Activated T-helper 17 cell treated with anti-CD3 and anti-CD28 coated beads, Interleukin-2, amount 50 U/mL, for 72 hours (primary cell): ENCODE measurements around the gene ARF3. TPM values are rescaled to one million over a fixed set of nuclear protein-coding genes. Genes with fewer than 3 reads are reported as not detected.

Source experiments
- ATAC-seq: fragments of 150-1000 bp; cut with Tn5 transposase; replicated peaks from 2 replicates; pipeline ENCODE4 v1.10.0; 2021; ENCODE audit warnings: mild to moderate bottlenecking, moderate library complexity
- H3K27ac Mint-ChIP-seq: one replicate; pipeline ENCODE4 v1.8.0; 2022; ENCODE audit warnings: mixed read lengths
- H3K27me3 Mint-ChIP-seq: one replicate; pipeline ENCODE4 v1.8.0; 2022; ENCODE audit warnings: mixed read lengths
- H3K36me3 Mint-ChIP-seq: one replicate; pipeline ENCODE4 v1.8.0; 2022; ENCODE audit warnings: low read depth, mild to moderate bottlenecking, mixed read lengths
- H3K4me1 Mint-ChIP-seq: one replicate; pipeline ENCODE4 v1.8.0; 2022; ENCODE audit warnings: mixed read lengths
- H3K4me3 Mint-ChIP-seq: one replicate; pipeline ENCODE4 v1.8.0; 2022; ENCODE audit warnings: mild to moderate bottlenecking, mixed read lengths
- H3K9me3 Mint-ChIP-seq: one replicate; pipeline ENCODE4 v1.8.0; 2022; ENCODE audit warnings: mixed read lengths
- total RNA-seq, 2 donors: library from RNA; stranded (reverse); gene quantifications; one replicate each; pipeline ENCODE4 v1.2.3, GENCODE V29; 2022

ARF3 gene
- total RNA-seq, result 100 to 1,000 TPM in 1 of 2 donors, 10 to 100 TPM in 1; 84.1 to 128 TPM

GRCh38 chr12:48957141-48958048, at the start of gene ARF3:
ARF3 (minus strand) TSS chr12:48957487; CDS start chr12:48941095, 16,392 bp downstream.
- ATAC-seq, result peak; percentile 97
- H3K27me3 Mint-ChIP-seq, result peaks cover 4% of the 10 kb centered on the region
- H3K4me3 Mint-ChIP-seq, result peak within 1 kb of the TSS; percentile 93
- H3K4me1 Mint-ChIP-seq, result peaks cover 37% of the 10 kb centered on the region
- no peaks in the 10 kb centered on the region for H3K9me3 Mint-ChIP-seq
- peaks cover 45% of the 10 kb centered on the region for H3K36me3 Mint-ChIP-seq
- peak within 1 kb of the TSS; percentile 94 for H3K27ac Mint-ChIP-seq

- Mint-ChIP-seq H3K4me3 (peak overlapping the region; percentile 68), H3K4me1 (peaks cover 9% of the 10 kb centered on the region), H3K36me3 (peaks cover 53% of the 10 kb centered on the region), H3K27me3 (peaks cover 24% of the 10 kb centered on the region), H3K9me3 (no peaks in the 10 kb centered on the region), H3K27ac (no peak overlapping the region)
- no peak for ATAC-seq
Observed at GRCh38 chr12:49000346-49000745, 43.1 kb upstream of the ARF3 start.

GRCh38 chr12:48999371-49000131, 42.3 kb upstream of the ARF3 start, which contains the start of gene DDN:
DDN (minus strand) TSS chr12:48999375; CDS start chr12:48999287, 88 bp downstream.
- H3K4me1 Mint-ChIP-seq, result peaks cover 14% of the 10 kb centered on the region

GRCh38 chr12:48998497-48999353, 41.4 kb upstream of the ARF3 start:
- Mint-ChIP-seq H3K27me3 (peaks cover 35% of the 10 kb centered on the region), H3K9me3 (no peaks in the 10 kb centered on the region), H3K4me3 (peak overlapping the region; percentile 68), H3K27ac (no peak overlapping the region), H3K4me1 (peaks cover 14% of the 10 kb centered on the region), H3K36me3 (peaks cover 37% of the 10 kb centered on the region)
- ATAC-seq, result peak; percentile 33

More at GRCh38 chr12:48999371-49000131, 42.3 kb upstream of the ARF3 start, which contains the start of gene DDN:
- Mint-ChIP-seq H3K4me3 (peak within 1 kb of the TSS; percentile 68), H3K27me3 (peaks cover 29% of the 10 kb centered on the region), H3K36me3 (peaks cover 45% of the 10 kb centered on the region), H3K9me3 (no peaks in the 10 kb centered on the region), H3K27ac (no peak within 1 kb of the TSS)
- ATAC-seq, result peak; percentile 49

GRCh38 chr12:48997719-48998496, 40.6 kb upstream of the ARF3 start:
- peaks cover 38% of the 10 kb centered on the region for H3K27me3 Mint-ChIP-seq
- no peak overlapping the region for H3K27ac Mint-ChIP-seq
- peak; percentile 20 for ATAC-seq
- H3K36me3 Mint-ChIP-seq, result peaks cover 29% of the 10 kb centered on the region
- H3K4me1 Mint-ChIP-seq, result peaks cover 14% of the 10 kb centered on the region
- no peaks in the 10 kb centered on the region for H3K9me3 Mint-ChIP-seq
- H3K4me3 Mint-ChIP-seq, result peak overlapping the region; percentile 68

- no peak overlapping the region for H3K27ac Mint-ChIP-seq
- ATAC-seq, result peak; percentile 59
- peaks cover 20% of the 10 kb centered on the region for H3K36me3 Mint-ChIP-seq
- H3K4me1 Mint-ChIP-seq, result peaks cover 14% of the 10 kb centered on the region
- peak overlapping the region; percentile 57 for H3K4me3 Mint-ChIP-seq
- peaks cover 36% of the 10 kb centered on the region for H3K27me3 Mint-ChIP-seq
- H3K9me3 Mint-ChIP-seq, result no peaks in the 10 kb centered on the region
Observed at GRCh38 chr12:48996794-48997718, 39.8 kb upstream of the ARF3 start.

GRCh38 chr12:48995086-48995879, 38.0 kb upstream of the ARF3 start:
- ATAC-seq, result peak; percentile 52
- Mint-ChIP-seq H3K27me3 (peaks cover 36% of the 10 kb centered on the region), H3K27ac (no peak overlapping the region)

GRCh38 chr12:48994224-48995085, 37.2 kb upstream of the ARF3 start:
- Mint-ChIP-seq H3K27me3 (peaks cover 38% of the 10 kb centered on the region), H3K4me1 (peaks cover 11% of the 10 kb centered on the region), H3K9me3 (no peaks in the 10 kb centered on the region), H3K36me3 (no peaks in the 10 kb centered on the region), H3K4me3 (peak overlapping the region; percentile 18), H3K27ac (no peak overlapping the region)
- no peak for ATAC-seq

More at GRCh38 chr12:48995086-48995879, 38.0 kb upstream of the ARF3 start:
- H3K9me3 Mint-ChIP-seq, result no peaks in the 10 kb centered on the region
- peaks cover 14% of the 10 kb centered on the region for H3K4me1 Mint-ChIP-seq
- peak overlapping the region; percentile 18 for H3K4me3 Mint-ChIP-seq
- peaks cover 3% of the 10 kb centered on the region for H3K36me3 Mint-ChIP-seq

GRCh38 chr12:48993787-48994186, 36.5 kb upstream of the ARF3 start:
- no peaks in the 10 kb centered on the region for H3K9me3 Mint-ChIP-seq
- H3K27me3 Mint-ChIP-seq, result peaks cover 42% of the 10 kb centered on the region

GRCh38 chr12:48991247-48992050, 34.2 kb upstream of the ARF3 start:
- peaks cover 12% of the 10 kb centered on the region for H3K4me1 Mint-ChIP-seq
- H3K27ac Mint-ChIP-seq, result no peak overlapping the region
- ATAC-seq, result no peak
- no peak overlapping the region for H3K4me3 Mint-ChIP-seq
- H3K27me3 Mint-ChIP-seq, result peaks cover 42% of the 10 kb centered on the region
- H3K36me3 Mint-ChIP-seq, result no peaks in the 10 kb centered on the region
- no peaks in the 10 kb centered on the region for H3K9me3 Mint-ChIP-seq

More at GRCh38 chr12:48993787-48994186, 36.5 kb upstream of the ARF3 start:
- Mint-ChIP-seq H3K36me3 (no peaks in the 10 kb centered on the region), H3K4me3 (no peak overlapping the region), H3K27ac (no peak overlapping the region), H3K4me1 (peaks cover 9% of the 10 kb centered on the region)
- no peak for ATAC-seq
